Upper lobe of right lung (tissue), 1 donor: ENCODE results near the gene ATP10A. TPM values are rescaled to one million over a fixed set of nuclear protein-coding genes. Genes with fewer than 3 reads are reported as not detected.
A peak's percentile ranks its signal among the peaks of the same experiment; 100 is the strongest.

Experiments used
- ATAC-seq: fragments of 200-7000 bp; cut with Tn5 transposase; one replicate; pipeline ENCODE4 v1.9.1; 2020; ENCODE audit warnings: mild to moderate bottlenecking, moderate library complexity
- DNase-seq: peaks from one replicate; pipeline ENCODE4 v3.0.0-alpha.2; 2020
- H3K27ac ChIP-seq: fragments of 200-600 bp; one replicate; pipeline ENCODE4 v1.8.0; 2022
- H3K27me3 ChIP-seq: fragments of 200-600 bp; one replicate; pipeline ENCODE4 v1.8.0; 2022; ENCODE audit warnings: mild to moderate bottlenecking
- H3K36me3 ChIP-seq: fragments of 200-600 bp; one replicate; pipeline ENCODE4 v1.8.0; 2022
- H3K4me1 ChIP-seq: fragments of 200-600 bp; one replicate; pipeline ENCODE4 v1.8.0; 2022
- H3K4me3 ChIP-seq: fragments of 200-600 bp; one replicate; pipeline ENCODE4 v1.8.0; 2022; ENCODE audit warnings: mild to moderate bottlenecking
- H3K9me3 ChIP-seq: fragments of 200-600 bp; one replicate; pipeline ENCODE4 v1.8.0; 2022
- CTCF ChIP-seq: fragments of 200-600 bp; IDR thresholded peaks from one replicate; pipeline ENCODE4 v1.8.0; 2022; ENCODE audit warnings: antibody characterized with exemption
- intact Hi-C: fragments of 100-400 bp; cut with DNase I; formaldehyde crosslinking; loops from one replicate; pipeline ENCODE4 v1.11.0; 2022
- total RNA-seq: library from RNA; stranded (reverse); fragmentation: NEBNext Ultra II Directional; extraction: Animal tissue kit (Norgen Biotek cat#: 25700); gene quantifications from one replicate; pipeline ENCODE4 v1.2.1, GENCODE V29; 2021
- donor health status: DM: no; HTN: yes; CAD: no; lungs with severe emphysema.

The ATP10A gene
- total RNA-seq, 1 donor from 2014 or later = 31.1 TPM

DNA sequence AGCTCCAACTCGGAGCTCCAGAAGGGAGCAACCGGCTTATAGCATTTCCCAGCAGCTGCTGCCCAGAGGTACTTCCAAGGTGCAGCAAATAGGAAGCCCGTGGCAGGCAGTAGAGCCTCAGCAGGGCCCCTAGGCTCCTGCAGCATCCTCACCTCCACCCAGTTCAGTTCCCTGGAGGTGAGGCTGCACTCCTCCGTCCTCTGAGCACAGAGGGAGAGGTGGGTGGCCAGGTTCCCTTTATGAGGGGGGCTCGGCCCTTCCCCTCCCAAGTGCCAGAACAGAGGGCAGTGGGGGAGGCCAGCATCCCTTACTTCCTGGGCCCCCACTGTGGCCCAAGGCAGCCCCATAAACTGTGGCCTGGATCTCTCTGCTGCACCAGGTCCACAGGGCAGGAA lies 150.2 kb downstream of the ATP10A start:
- intact Hi-C loops = no loop called here
- DNase-seq (peak; percentile 53), ATAC-seq (no peak)
- H3K4me3 ChIP-seq = no peak overlapping the region
- H3K27me3 ChIP-seq = no peaks in the 10 kb centered on the region
- no peak overlapping the region for H3K27ac ChIP-seq
- H3K36me3 ChIP-seq = peaks cover 10% of the 10 kb centered on the region
- no peaks in the 10 kb centered on the region for H3K4me1 ChIP-seq
- no peak for TF ChIP-seq CTCF
- H3K9me3 ChIP-seq = no peaks in the 10 kb centered on the region

GRCh38 chr15:25712192-25712960 lies 150.8 kb downstream of the ATP10A start:
- intact Hi-C loops = no loop called here

DNA sequence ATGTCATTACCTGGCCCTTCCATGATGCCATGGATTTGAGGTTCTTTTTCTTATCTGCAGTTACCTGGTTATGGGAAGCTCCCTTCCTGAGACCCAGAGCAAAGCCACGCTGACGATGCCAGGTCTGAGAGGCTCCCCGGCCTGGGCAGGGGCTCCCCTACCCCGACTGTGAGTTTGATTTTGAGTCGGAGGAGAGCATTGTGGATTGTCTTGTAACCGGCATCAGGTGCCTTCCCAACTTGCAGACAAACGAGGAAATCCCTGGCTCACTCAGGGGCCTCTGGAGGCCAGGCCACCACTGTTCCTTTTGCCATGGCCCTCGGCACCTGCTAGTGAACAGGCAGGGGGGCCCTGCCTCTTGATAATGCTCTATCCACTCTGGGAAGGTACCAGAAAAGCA lies 151.4 kb downstream of the ATP10A start:
- peak; percentile 51 for DNase-seq
- no peak for TF ChIP-seq CTCF
- no peaks in the 10 kb centered on the region for H3K4me1 ChIP-seq
- intact Hi-C loops = no loop called here
- H3K9me3 ChIP-seq = no peaks in the 10 kb centered on the region
- H3K36me3 ChIP-seq = peaks cover 10% of the 10 kb centered on the region
- H3K27me3 ChIP-seq = no peaks in the 10 kb centered on the region
- no peak overlapping the region for H3K4me3 ChIP-seq
- H3K27ac ChIP-seq = no peak overlapping the region
- no peak for ATAC-seq

More at GRCh38 chr15:25712192-25712960, 150.8 kb downstream of the ATP10A start:
- Histone ChIP-seq H3K27me3 (no peaks in the 10 kb centered on the region), H3K9me3 (no peaks in the 10 kb centered on the region), H3K4me1 (no peaks in the 10 kb centered on the region), H3K36me3 (peaks cover 10% of the 10 kb centered on the region), H3K4me3 (no peak overlapping the region), H3K27ac (no peak overlapping the region)
- ATAC-seq (no peak), DNase-seq (no peak)
- TF ChIP-seq CTCF = no peak

GRCh38 chr15:25711164-25711563 lies 152.0 kb downstream of the ATP10A start:
- H3K27me3 ChIP-seq = no peaks in the 10 kb centered on the region
- no peaks in the 10 kb centered on the region for H3K9me3 ChIP-seq
- ATAC-seq (no peak), DNase-seq (peak; percentile 8)
- H3K4me3 ChIP-seq = no peak overlapping the region
- no peak overlapping the region for H3K27ac ChIP-seq
- TF ChIP-seq CTCF = no peak
- peaks cover 10% of the 10 kb centered on the region for H3K36me3 ChIP-seq
- intact Hi-C loops = no loop called here
- H3K4me1 ChIP-seq = no peaks in the 10 kb centered on the region

DNA sequence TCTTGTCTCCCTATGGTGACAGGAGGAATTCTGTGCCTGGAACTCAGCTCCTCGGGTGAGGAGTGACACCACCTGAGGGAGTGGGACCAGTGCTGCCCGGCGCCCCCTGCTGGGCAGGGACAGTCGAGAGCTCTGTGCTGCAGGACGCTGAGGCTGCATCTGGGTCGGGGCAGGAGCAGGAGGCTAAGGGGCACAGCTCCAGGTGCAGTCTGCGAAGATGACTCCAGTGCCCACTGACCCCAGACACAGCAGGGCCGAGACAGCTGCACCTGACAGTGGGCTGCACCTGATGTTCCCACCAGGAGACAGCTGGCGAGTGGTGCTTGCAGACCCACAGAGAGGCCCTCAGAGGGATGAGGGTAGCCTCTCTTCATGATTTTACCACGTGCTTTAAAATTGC lies 152.9 kb downstream of the ATP10A start:
- Histone ChIP-seq H3K27ac (no peak overlapping the region), H3K9me3 (no peaks in the 10 kb centered on the region), H3K27me3 (no peaks in the 10 kb centered on the region), H3K4me1 (no peaks in the 10 kb centered on the region), H3K4me3 (no peak overlapping the region), H3K36me3 (peaks cover 10% of the 10 kb centered on the region)
- DNase-seq = peak; percentile 83
- peak; percentile 66 for TF ChIP-seq CTCF
- intact Hi-C loops = no loop called here
- ATAC-seq = peak; percentile 81
